Chondrocyte (in vitro differentiated cells): ENCODE data around the gene C5orf24. TPM values are rescaled to one million over a fixed set of nuclear protein-coding genes. Genes with fewer than 3 reads are reported as not detected.
A peak's percentile ranks its signal among the peaks of the same experiment; 100 is the strongest.

Source experiments
- DNase-seq: peaks from one replicate; pipeline ENCODE4 v3.0.0; 2021; ENCODE audit warnings: mixed read lengths, low spot score
- H3K27ac Mint-ChIP-seq: one replicate; pipeline ENCODE4 v1.8.0; 2021; ENCODE audit warnings: mild to moderate bottlenecking, moderate library complexity, mixed read lengths; ENCODE audit not compliant: unreplicated experiment
- H3K27me3 Mint-ChIP-seq: 2 replicates; pipeline ENCODE4 v1.8.0; 2021; ENCODE audit warnings: low read depth, mixed read lengths
- H3K36me3 Mint-ChIP-seq: 2 replicates; pipeline ENCODE4 v1.8.0; 2021; ENCODE audit warnings: low read depth, mixed read lengths
- H3K4me1 Mint-ChIP-seq: 2 replicates; pipeline ENCODE4 v1.8.0; 2021; ENCODE audit warnings: low read depth, mild to moderate bottlenecking, mixed read lengths
- H3K4me3 Mint-ChIP-seq: one replicate; pipeline ENCODE4 v1.8.0; 2021; ENCODE audit warnings: mild to moderate bottlenecking, moderate library complexity, mixed read lengths; ENCODE audit not compliant: unreplicated experiment
- H3K9me3 Mint-ChIP-seq: 2 replicates; pipeline ENCODE4 v1.8.0; 2021; ENCODE audit warnings: low read depth, mixed read lengths
- CTCF ChIP-seq: fragments of 200-600 bp; sonication (generic); IDR thresholded peaks from 2 replicates; pipeline ENCODE4 v1.5.0; 2021; ENCODE audit warnings: antibody characterized with exemption, mild to moderate bottlenecking, moderate library complexity
- total RNA-seq: library from RNA; stranded (reverse); gene quantifications from 3 replicates; pipeline ENCODE4 v1.2.1, GENCODE V29; 2021

The C5orf24 gene
- total RNA-seq, 1 donor from 2014 or later = 109 TPM

- H3K4me1 Mint-ChIP-seq = peaks cover 16% of the 10 kb centered on the region
- H3K27ac Mint-ChIP-seq = no peak overlapping the region
- H3K4me3 Mint-ChIP-seq = no peak overlapping the region
- H3K36me3 Mint-ChIP-seq = peaks cover 21% of the 10 kb centered on the region
- no peaks in the 10 kb centered on the region for H3K27me3 Mint-ChIP-seq
- no peak for DNase-seq
- TF ChIP-seq CTCF = no peak
- no peaks in the 10 kb centered on the region for H3K9me3 Mint-ChIP-seq
These were observed 11.6 kb downstream of the C5orf24 start for GRCh38 chr5:134857401-134857800.

- no peak for TF ChIP-seq CTCF
- Mint-ChIP-seq H3K36me3 (peaks cover 11% of the 10 kb centered on the region), H3K27ac (no peak overlapping the region), H3K9me3 (no peaks in the 10 kb centered on the region), H3K27me3 (no peaks in the 10 kb centered on the region), H3K4me3 (no peak overlapping the region), H3K4me1 (no peaks in the 10 kb centered on the region)
- no peak for DNase-seq
These were observed 18.9 kb downstream of the C5orf24 start for GRCh38 chr5:134864707-134865106.

- H3K4me3 Mint-ChIP-seq = peak overlapping the region; percentile 95
- no peak for DNase-seq
- peaks cover 4% of the 10 kb centered on the region for H3K36me3 Mint-ChIP-seq
- H3K27ac Mint-ChIP-seq = peak overlapping the region; percentile 99
- H3K9me3 Mint-ChIP-seq = no peaks in the 10 kb centered on the region
- no peak for TF ChIP-seq CTCF
- H3K4me1 Mint-ChIP-seq = peaks cover 18% of the 10 kb centered on the region
- H3K27me3 Mint-ChIP-seq = no peaks in the 10 kb centered on the region
These were observed 27.7 kb downstream of the C5orf24 start for GRCh38 chr5:134873494-134873893.

GRCh38 chr5:134873987-134874830 lies 28.4 kb downstream of the C5orf24 start, which contains the start of gene TXNDC15:
Gene TXNDC15, plus strand, starts transcription at chr5:134874371. Its CDS starts 57 bp downstream, at chr5:134874428.
- DNase-seq = peak; percentile 95
- H3K4me3 Mint-ChIP-seq = peak within 1 kb of the TSS; percentile 95
- peaks cover 20% of the 10 kb centered on the region for H3K4me1 Mint-ChIP-seq
- no peaks in the 10 kb centered on the region for H3K9me3 Mint-ChIP-seq
- TF ChIP-seq CTCF = peak; percentile 11
- no peaks in the 10 kb centered on the region for H3K27me3 Mint-ChIP-seq
- H3K27ac Mint-ChIP-seq = peak within 1 kb of the TSS; percentile 99
- H3K36me3 Mint-ChIP-seq = peaks cover 4% of the 10 kb centered on the region

- TF ChIP-seq CTCF = no peak
- peak overlapping the region; percentile 99 for H3K27ac Mint-ChIP-seq
- H3K4me3 Mint-ChIP-seq = peak overlapping the region; percentile 95
- H3K4me1 Mint-ChIP-seq = peaks cover 22% of the 10 kb centered on the region
- H3K27me3 Mint-ChIP-seq = no peaks in the 10 kb centered on the region
- no peak for DNase-seq
- H3K9me3 Mint-ChIP-seq = no peaks in the 10 kb centered on the region
- peaks cover 4% of the 10 kb centered on the region for H3K36me3 Mint-ChIP-seq
These were observed 29.3 kb downstream of the C5orf24 start for GRCh38 chr5:134874831-134875655.
